BLaER1 (cell line): ENCODE measurements around the gene PRSS53.

Experiments used
- H3K27ac ChIP-seq: shearing (Covaris generic); formaldehyde crosslinking; 2 replicates; pipeline ENCODE4 v1.8.1; 2022
- H3K27me3 ChIP-seq: shearing (Covaris generic); formaldehyde crosslinking; 2 replicates; pipeline ENCODE4 v1.8.1; 2022
- H3K36me3 ChIP-seq: shearing (Covaris generic); formaldehyde crosslinking; 2 replicates; pipeline ENCODE4 v1.8.1; 2022
- H3K4me1 ChIP-seq: shearing (Covaris generic); formaldehyde crosslinking; 2 replicates; pipeline ENCODE4 v1.8.1; 2022
- H3K4me2 ChIP-seq: shearing (Covaris generic); formaldehyde crosslinking; 2 replicates; pipeline ENCODE4 v1.8.1; 2022
- H3K4me3 ChIP-seq: shearing (Covaris generic); formaldehyde crosslinking; 2 replicates; pipeline ENCODE4 v1.8.1; 2022
- H3K9ac ChIP-seq: shearing (Covaris generic); formaldehyde crosslinking; 2 replicates; pipeline ENCODE4 v1.8.1; 2022
- H3K9me3 ChIP-seq: shearing (Covaris generic); formaldehyde crosslinking; 2 replicates; pipeline ENCODE4 v1.8.1; 2022
- H4K20me1 ChIP-seq: shearing (Covaris generic); formaldehyde crosslinking; 2 replicates; pipeline ENCODE4 v1.8.1; 2022
- Cebpa-rat ChIP-seq: shearing (Covaris generic); IDR thresholded peaks from 2 replicates; pipeline ENCODE4 v1.8.1; 2022

The PRSS53 gene

GRCh38 chr16:31079342-31079944, 9.3 kb downstream of the PRSS53 start:
- Histone ChIP-seq H3K4me3 (no peak overlapping the region), H3K9ac (no peak overlapping the region), H3K9me3 (no peaks in the 10 kb centered on the region), H3K4me2 (no peak overlapping the region), H3K4me1 (peaks cover 17% of the 10 kb centered on the region), H3K27me3 (no peaks in the 10 kb centered on the region), H3K36me3 (peaks cover 90% of the 10 kb centered on the region), H3K27ac (no peak overlapping the region), H4K20me1 (peaks cover 97% of the 10 kb centered on the region)
- TF ChIP-seq Cebpa-rat: no peak

- H3K4me2 ChIP-seq: no peak overlapping the region
- H3K9ac ChIP-seq: no peak overlapping the region
- peaks cover 83% of the 10 kb centered on the region for H3K36me3 ChIP-seq
- H3K27ac ChIP-seq: no peak overlapping the region
- peaks cover 90% of the 10 kb centered on the region for H4K20me1 ChIP-seq
- no peaks in the 10 kb centered on the region for H3K27me3 ChIP-seq
- TF ChIP-seq Cebpa-rat: no peak
- H3K9me3 ChIP-seq: no peaks in the 10 kb centered on the region
- no peak overlapping the region for H3K4me3 ChIP-seq
- H3K4me1 ChIP-seq: peaks cover 17% of the 10 kb centered on the region
Measured at GRCh38 chr16:31078597-31079341, 10.0 kb downstream of the PRSS53 start.

GRCh38 chr16:31077592-31078396, 10.9 kb downstream of the PRSS53 start:
- Histone ChIP-seq H3K36me3 (peaks cover 73% of the 10 kb centered on the region), H4K20me1 (peaks cover 82% of the 10 kb centered on the region), H3K4me1 (peaks cover 17% of the 10 kb centered on the region), H3K9ac (no peak overlapping the region), H3K27me3 (no peaks in the 10 kb centered on the region), H3K4me3 (no peak overlapping the region), H3K9me3 (no peaks in the 10 kb centered on the region), H3K4me2 (no peak overlapping the region), H3K27ac (no peak overlapping the region)
- TF ChIP-seq Cebpa-rat: no peak

- no peak overlapping the region for H3K9ac ChIP-seq
- no peaks in the 10 kb centered on the region for H3K9me3 ChIP-seq
- peaks cover 19% of the 10 kb centered on the region for H3K4me1 ChIP-seq
- H3K4me2 ChIP-seq: no peak overlapping the region
- H3K36me3 ChIP-seq: peaks cover 66% of the 10 kb centered on the region
- H3K27ac ChIP-seq: no peak overlapping the region
- peaks cover 74% of the 10 kb centered on the region for H4K20me1 ChIP-seq
- H3K4me3 ChIP-seq: no peak overlapping the region
- H3K27me3 ChIP-seq: no peaks in the 10 kb centered on the region
- no peak for TF ChIP-seq Cebpa-rat
Measured at GRCh38 chr16:31077024-31077423, 11.7 kb downstream of the PRSS53 start.

- no peak for TF ChIP-seq Cebpa-rat
- Histone ChIP-seq H4K20me1 (peaks cover 67% of the 10 kb centered on the region), H3K4me1 (peaks cover 26% of the 10 kb centered on the region), H3K36me3 (peaks cover 59% of the 10 kb centered on the region), H3K27me3 (no peaks in the 10 kb centered on the region), H3K27ac (no peak overlapping the region), H3K4me2 (peak overlapping the region; percentile 98), H3K9me3 (no peaks in the 10 kb centered on the region), H3K9ac (no peak overlapping the region; the same call in 1 of the 2 replicates), H3K4me3 (no peak overlapping the region)
Measured at GRCh38 chr16:31076319-31076718, 12.4 kb downstream of the PRSS53 start.

GRCh38 chr16:31074814-31075183, 13.9 kb downstream of the PRSS53 start:
- H3K4me1 ChIP-seq: peaks cover 29% of the 10 kb centered on the region
- H3K27me3 ChIP-seq: no peaks in the 10 kb centered on the region
- no peak for TF ChIP-seq Cebpa-rat
- peak overlapping the region; percentile 94 for H3K9ac ChIP-seq
- H3K4me3 ChIP-seq: peak overlapping the region; percentile 98
- H3K4me2 ChIP-seq: peak overlapping the region; percentile 98
- peaks cover 43% of the 10 kb centered on the region for H3K36me3 ChIP-seq
- no peaks in the 10 kb centered on the region for H3K9me3 ChIP-seq
- peaks cover 52% of the 10 kb centered on the region for H4K20me1 ChIP-seq
- peak overlapping the region; percentile 99 for H3K27ac ChIP-seq

GRCh38 chr16:31073970-31074813, 14.6 kb downstream of the PRSS53 start, which contains the start of the genes ZNF646 and ZNF668:
ZNF646 (plus strand) TSS chr16:31074422; CDS start chr16:31076325, 1,903 bp downstream.
ZNF668 (minus strand) TSS chr16:31074240; CDS start chr16:31064459, 9,781 bp downstream.
- no peak for TF ChIP-seq Cebpa-rat
- Histone ChIP-seq H3K4me2 (peak within 1 kb of the TSS; percentile 98), H3K9ac (peak within 1 kb of the TSS; percentile 94), H3K4me1 (peaks cover 29% of the 10 kb centered on the region), H3K9me3 (no peaks in the 10 kb centered on the region), H3K36me3 (peaks cover 37% of the 10 kb centered on the region), H3K4me3 (peak within 1 kb of the TSS; percentile 98), H3K27ac (peak within 1 kb of the TSS; percentile 99), H4K20me1 (peaks cover 46% of the 10 kb centered on the region), H3K27me3 (no peaks in the 10 kb centered on the region)

GRCh38 chr16:31073142-31073969, 15.4 kb downstream of the PRSS53 start:
- H3K27ac ChIP-seq: peak overlapping the region; percentile 99
- peak overlapping the region; percentile 98 for H3K4me2 ChIP-seq
- peaks cover 38% of the 10 kb centered on the region for H4K20me1 ChIP-seq
- peaks cover 29% of the 10 kb centered on the region for H3K4me1 ChIP-seq
- no peaks in the 10 kb centered on the region for H3K27me3 ChIP-seq
- H3K4me3 ChIP-seq: peak overlapping the region; percentile 98
- no peaks in the 10 kb centered on the region for H3K9me3 ChIP-seq
- no peak for TF ChIP-seq Cebpa-rat
- peaks cover 29% of the 10 kb centered on the region for H3K36me3 ChIP-seq
- H3K9ac ChIP-seq: peak overlapping the region; percentile 94
